Fibroblast of lung (primary cell): Measurements from ENCODE around the gene CSNK1D. TPM values are rescaled to one million over a fixed set of nuclear protein-coding genes. Genes with fewer than 3 reads are reported as not detected.

Experiments used
- DNase-seq, 2 donors: peaks; one replicate each; pipeline versions ENCODE4 v3.0.0 to v3.0.0-alpha.2; 2010; ENCODE audit warnings: low read depth in 2 of 2
- H2AFZ ChIP-seq: 2 replicates; pipeline ENCODE4 v1.5.1; 2012; ENCODE audit warnings: low read length, control low read depth, inconsistent platforms
- H3K27ac ChIP-seq: 2 replicates; pipeline ENCODE4 v1.5.1; 2011; ENCODE audit warnings: low read length, control low read depth; ENCODE audit not compliant: insufficient read depth
- H3K27me3 ChIP-seq: 2 replicates; pipeline ENCODE4 v1.5.1; 2011; ENCODE audit warnings: mild to moderate bottlenecking, low read length; ENCODE audit not compliant: control insufficient read depth, insufficient read depth
- H3K36me3 ChIP-seq: 2 replicates; pipeline ENCODE4 v1.5.1; 2011; ENCODE audit warnings: low read length; ENCODE audit not compliant: control insufficient read depth, insufficient read depth
- H3K4me1 ChIP-seq: 2 replicates; pipeline ENCODE4 v1.5.1; 2011; ENCODE audit warnings: low read length; ENCODE audit not compliant: control insufficient read depth, insufficient read depth; ENCODE audit errors: extremely low read depth
- H3K4me2 ChIP-seq: 2 replicates; pipeline ENCODE4 v1.5.1; 2011; ENCODE audit warnings: low read length, control low read depth; ENCODE audit not compliant: insufficient read depth; ENCODE audit errors: extremely low read depth
- H3K4me3 ChIP-seq, 4 experiments: fragments of 200-600 bp in 1 of 4; sonication (generic) in 1 of 4; replicated peaks in 1 of 4; 2 replicates each; pipeline ENCODE4 v1.5.1; 2011 to 2016; ENCODE audit warnings: low read length in 4 of 4, low read depth in 3 of 4, mild to moderate bottlenecking in 3 of 4, control low read depth in 2 of 4, inconsistent platforms in 1 of 4, mixed read lengths in 1 of 4; ENCODE audit not compliant: insufficient read depth in 1 of 4; ENCODE audit errors: control extremely low read depth in 1 of 4
- H3K79me2 ChIP-seq: 2 replicates; pipeline ENCODE4 v1.5.1; 2012; ENCODE audit warnings: mild to moderate bottlenecking, low read length, inconsistent platforms; ENCODE audit not compliant: control insufficient read depth, insufficient read depth
- H3K9ac ChIP-seq: 2 replicates; pipeline ENCODE4 v1.5.1; 2011; ENCODE audit warnings: mild to moderate bottlenecking, low read length, control low read depth; ENCODE audit not compliant: insufficient read depth
- H3K9me3 ChIP-seq: 2 replicates; pipeline ENCODE4 v1.5.1; 2012; ENCODE audit warnings: low read depth, low read length; ENCODE audit not compliant: control insufficient read depth, insufficient read depth
- H4K20me1 ChIP-seq: 2 replicates; pipeline ENCODE4 v1.5.1; 2011; ENCODE audit warnings: low read length; ENCODE audit not compliant: control insufficient read depth, insufficient read depth; ENCODE audit errors: extremely low read depth
- CTCF ChIP-seq, 2 donors: IDR thresholded peaks in 1 of 2; conservative IDR thresholded peaks in 1 of 2; 1 replicate in 1 of 2; 2 replicates in 1 of 2; pipeline ENCODE4 v1.5.1; 2011 to 2012; ENCODE audit warnings: low read length in 2 of 2, control low read depth in 1 of 2, inconsistent platforms in 1 of 2, low read depth in 1 of 2, mild to moderate bottlenecking in 1 of 2
- EZH2 ChIP-seq: IDR thresholded peaks from 2 replicates; pipeline ENCODE4 v1.5.1; 2012; ENCODE audit warnings: low read length, control low read depth, mild to moderate bottlenecking; ENCODE audit errors: missing control alignments
- polyA plus RNA-seq, 2 donors: library from polyadenylated mRNA; depleted of rRNA in 1 of 2; stranded (reverse) in 1 of 2; unstranded in 1 of 2; fragments of >200 nt; gene quantifications; 2 replicates each; pipeline ENCODE4 v1.2.1, GENCODE V29; 2011 to 2012; ENCODE audit warnings: missing spikeins in 1 of 2
- total RNA-seq: library from RNA; depleted of rRNA; stranded (reverse); fragments of >200 nt; gene quantifications from 2 replicates; pipeline ENCODE4 v1.2.1, GENCODE V29; 2014

Gene CSNK1D
- total and polyA plus RNA-seq, 2 donors (not counting 1 experiment from before 2014, with no cell fraction given): 64.9 to 112 TPM

GRCh38 chr17:82301300-82301915, 27.9 kb upstream of the CSNK1D start:
- Histone ChIP-seq H3K9me3 (no peaks in the 10 kb centered on the region), H3K9ac (no peak overlapping the region), H3K27me3 (no peaks in the 10 kb centered on the region), H3K4me1 (peaks cover 12% of the 10 kb centered on the region), H4K20me1 (no peaks in the 10 kb centered on the region), H3K36me3 (no peaks in the 10 kb centered on the region), H3K79me2 (no peaks in the 10 kb centered on the region), H2AFZ (no peak overlapping the region), H3K4me3 (no peak overlapping the region), H3K4me2 (no peak overlapping the region), H3K27ac (no peak overlapping the region)
- no peak for TF ChIP-seq CTCF (conservative IDR thresholded peaks at IDR 0.05 in 1 of 2, IDR thresholded peaks at IDR 0.05 in 1 of 2; ENCODE audit: low read depth in 1 of 2, low read length in 2 of 2)
- TF ChIP-seq EZH2: no peak
- DNase-seq: no peak

- Histone ChIP-seq H3K4me1 (peaks cover 12% of the 10 kb centered on the region), H2AFZ (no peak overlapping the region), H3K4me2 (no peak overlapping the region), H3K79me2 (no peaks in the 10 kb centered on the region), H4K20me1 (no peaks in the 10 kb centered on the region), H3K9ac (no peak overlapping the region), H3K36me3 (no peaks in the 10 kb centered on the region), H3K4me3 (no peak overlapping the region), H3K27ac (no peak overlapping the region), H3K9me3 (no peaks in the 10 kb centered on the region), H3K27me3 (no peaks in the 10 kb centered on the region)
- DNase-seq: peak; percentile 30 to 63
- TF ChIP-seq EZH2 (no peak), CTCF (conservative IDR thresholded peaks at IDR 0.05 in 1 of 2, IDR thresholded peaks at IDR 0.05 in 1 of 2; ENCODE audit: low read depth in 1 of 2, low read length in 2 of 2) (peak; percentile 54 to 73)
Observed at GRCh38 chr17:82300707-82301270, 27.3 kb upstream of the CSNK1D start.

- Histone ChIP-seq H4K20me1 (no peaks in the 10 kb centered on the region), H3K4me1 (peaks cover 12% of the 10 kb centered on the region), H3K4me3 (no peak overlapping the region), H3K4me2 (no peak overlapping the region), H3K27me3 (no peaks in the 10 kb centered on the region), H3K27ac (no peak overlapping the region), H2AFZ (no peak overlapping the region), H3K9me3 (no peaks in the 10 kb centered on the region), H3K36me3 (no peaks in the 10 kb centered on the region), H3K79me2 (no peaks in the 10 kb centered on the region), H3K9ac (no peak overlapping the region)
- no peak for DNase-seq
- TF ChIP-seq EZH2 (no peak), CTCF (conservative IDR thresholded peaks at IDR 0.05 in 1 of 2, IDR thresholded peaks at IDR 0.05 in 1 of 2; ENCODE audit: low read depth in 1 of 2, low read length in 2 of 2) (no peak)
Observed at GRCh38 chr17:82300228-82300627, 26.7 kb upstream of the CSNK1D start.
